HG03521 (cell line): Measurements from ENCODE around the gene ITGAL.
"Not testable (repeated sequence)": the region's sequence is repeated elsewhere in the genome, so short reads cannot be mapped to it uniquely, and the experiment has no call there.

Experiments used
- ATAC-seq: cut with Tn5 transposase; IDR thresholded peaks from one replicate; pipeline ENCODE4 v1.9.1; 2021; ENCODE audit warnings: mild to moderate bottlenecking, moderate library complexity; ENCODE audit not compliant: unreplicated experiment

Gene ITGAL

GRCh38 chr16:30472328-30472942 is at the start of gene ITGAL:
Gene ITGAL (plus strand): TSS chr16:30472742. CDS start chr16:30472838, 96 bp downstream.
- peak; percentile 43 for ATAC-seq

- no peak for ATAC-seq
Observed at GRCh38 chr16:30428055-30428454, 44.5 kb upstream of the ITGAL start.

DNA sequence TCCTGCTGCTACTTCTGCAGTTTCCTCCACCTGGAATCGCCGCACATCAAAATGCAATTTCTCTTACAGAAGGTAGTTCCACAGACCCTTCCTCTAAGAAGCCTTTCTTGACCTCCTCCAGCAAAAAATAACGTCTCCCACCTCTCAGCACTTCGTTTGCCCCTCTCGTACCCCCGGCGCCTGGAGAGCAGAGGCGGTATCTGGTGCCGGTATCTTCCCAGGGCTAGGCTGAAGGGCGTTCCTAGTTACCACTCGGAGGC is 43.2 kb upstream of the ITGAL start:
- ATAC-seq, result no peak

DNA sequence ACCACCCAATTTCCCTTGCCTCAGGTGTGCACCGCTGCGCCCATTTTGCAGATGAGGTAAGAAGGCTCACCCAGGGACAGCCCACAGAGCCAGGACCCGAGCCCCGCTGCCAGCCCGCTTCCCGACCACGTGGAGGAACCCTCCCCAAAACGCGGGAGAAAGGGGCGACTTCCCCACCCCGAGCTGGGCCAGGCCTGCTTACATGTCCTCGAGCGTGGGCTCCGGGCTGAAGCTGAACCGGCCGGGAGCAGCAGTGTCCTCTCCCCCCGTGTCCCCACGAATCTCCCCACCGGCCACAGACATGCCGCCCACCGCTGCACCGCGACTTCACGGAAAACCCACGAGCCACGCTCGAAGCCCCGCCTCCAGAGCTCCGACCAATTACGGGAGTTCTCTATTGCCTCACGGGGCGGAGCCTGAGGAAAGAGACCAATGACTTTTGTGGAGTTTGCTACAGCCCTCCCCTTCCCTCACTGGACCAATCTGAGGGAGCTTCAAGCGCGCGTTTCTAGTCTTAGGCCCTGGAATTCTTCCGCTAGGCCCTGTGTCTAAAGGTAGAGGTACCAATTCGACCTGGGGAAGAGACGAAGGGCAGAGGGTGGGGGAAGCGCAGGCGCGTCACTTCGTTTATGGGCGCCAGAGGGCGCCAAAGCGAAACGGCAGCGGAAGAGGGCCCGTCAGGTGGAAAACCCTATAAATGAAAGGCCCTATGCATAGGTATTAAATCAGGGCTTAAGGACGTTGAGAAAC is 42.7 kb upstream of the ITGAL start, which contains the start of gene DCTPP1:
DCTPP1 (minus strand) TSS at position 353 of the 750 bp plus-strand sequence; CDS start at position 303, 50 bp downstream.
- ATAC-seq, result peak; percentile 96

DNA sequence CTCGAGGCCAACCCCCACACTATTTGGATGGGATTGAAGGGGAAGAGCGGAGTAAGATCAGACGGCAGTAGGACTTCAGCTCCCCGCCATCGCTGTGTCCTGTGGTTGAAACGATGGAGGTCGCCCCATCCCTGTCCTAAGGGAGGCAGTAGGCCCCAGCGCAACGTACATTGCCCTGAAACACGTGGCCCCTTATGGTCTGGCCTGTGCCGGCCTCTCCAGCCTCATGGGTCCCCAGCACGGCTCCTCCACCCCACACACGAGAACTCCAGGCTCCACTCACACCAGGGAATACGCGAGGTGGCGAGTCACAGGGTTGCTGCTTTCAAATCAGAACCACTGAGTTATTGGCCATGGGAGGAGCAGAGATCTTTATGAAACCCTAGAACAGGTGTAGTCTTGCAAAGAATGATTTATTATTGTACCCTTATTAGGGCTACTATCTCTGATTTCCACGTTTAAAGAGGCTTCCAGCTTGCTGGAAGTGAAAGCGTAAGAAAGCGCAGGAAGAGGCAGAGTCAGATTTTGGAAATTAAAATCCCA is 42.0 kb upstream of the ITGAL start:
- no peak for ATAC-seq

DNA sequence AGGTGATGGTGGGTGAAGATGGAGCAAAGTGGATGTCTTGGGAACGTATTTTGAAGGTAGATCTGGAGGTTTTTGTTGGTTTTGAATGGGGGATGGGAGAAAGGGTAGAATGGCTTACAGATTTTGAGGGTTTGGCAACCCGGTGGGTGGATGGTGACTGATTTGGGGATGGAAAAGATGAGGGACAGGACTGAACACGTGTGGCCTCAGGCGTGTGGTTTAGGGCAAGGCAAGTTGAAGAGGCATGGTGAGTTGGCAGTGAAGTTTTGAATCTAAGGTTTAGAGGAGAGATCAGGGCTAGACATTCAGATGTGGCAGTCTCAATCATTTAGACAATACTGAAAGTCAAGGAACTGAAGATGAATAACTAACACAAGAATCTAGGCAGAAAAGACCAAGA is 37.7 kb upstream of the ITGAL start:
- ATAC-seq, result no peak

DNA sequence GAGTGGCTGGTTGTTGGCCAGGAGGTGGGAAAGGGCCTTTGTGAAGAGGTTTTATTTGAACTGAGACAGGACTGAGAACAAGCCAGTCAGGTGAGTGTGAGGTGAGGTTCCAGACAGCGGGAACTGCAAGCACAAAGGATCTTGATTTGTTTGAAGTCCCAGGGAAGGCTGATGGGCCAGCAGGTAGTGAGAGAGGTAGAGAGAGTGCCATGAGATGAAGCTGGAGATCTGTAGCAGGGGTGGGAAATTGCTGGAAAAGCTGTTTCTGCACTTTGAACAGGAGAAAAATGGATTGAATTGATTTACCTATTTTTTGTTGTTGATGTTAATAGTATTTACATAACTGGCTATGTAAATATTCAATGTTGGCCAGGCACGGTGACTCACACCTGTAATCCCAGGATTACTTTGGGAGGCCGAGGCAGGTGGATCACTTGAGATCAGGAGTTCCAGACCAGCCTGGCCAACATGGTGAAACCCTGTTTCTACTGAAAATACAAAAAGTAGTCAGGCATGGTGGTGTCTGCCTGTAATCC is 35.0 kb upstream of the ITGAL start:
- no peak for ATAC-seq

DNA sequence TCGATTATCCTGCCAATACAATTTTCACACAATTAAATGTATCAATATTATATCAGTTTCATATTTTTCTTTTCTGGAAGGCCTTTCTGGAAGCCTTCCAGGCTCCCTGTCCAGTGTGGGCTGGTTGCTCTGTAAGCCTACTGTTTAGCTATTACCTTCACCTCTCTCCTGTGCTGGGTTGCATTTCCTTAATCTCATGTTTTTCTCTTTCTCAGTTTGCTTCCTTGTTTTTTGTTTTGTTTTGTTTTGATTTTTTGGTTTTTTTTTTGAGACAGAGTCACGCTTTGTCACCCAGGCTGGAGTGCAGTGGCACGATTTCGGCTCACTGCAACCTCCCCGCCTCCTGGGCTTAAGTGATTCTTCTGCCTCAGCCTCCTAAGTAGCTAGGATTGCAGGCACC is 33.7 kb upstream of the ITGAL start:
- no peak for ATAC-seq

- ATAC-seq, result no peak
Observed at GRCh38 chr16:30439720-30440348, 32.7 kb upstream of the ITGAL start.

DNA sequence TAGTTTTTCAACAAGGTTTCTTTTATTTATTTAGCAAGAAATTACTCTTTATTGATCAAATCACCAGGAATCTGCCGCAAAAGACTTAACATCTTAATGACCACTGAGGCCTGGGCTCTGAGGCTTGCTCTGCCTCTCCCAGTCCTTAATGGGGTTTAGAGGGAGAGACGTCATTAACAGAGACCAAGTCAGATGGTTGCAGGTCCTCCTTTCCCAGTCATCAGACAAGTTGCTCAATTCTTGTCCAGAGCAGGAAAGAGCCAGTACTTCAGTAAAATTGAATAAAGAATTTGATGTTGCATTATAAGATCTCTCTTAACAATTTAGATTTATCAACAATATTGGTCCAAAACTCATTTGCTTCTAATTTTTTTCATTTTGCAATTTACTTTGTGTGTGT is 28.9 kb upstream of the ITGAL start:
- ATAC-seq, result no peak

DNA sequence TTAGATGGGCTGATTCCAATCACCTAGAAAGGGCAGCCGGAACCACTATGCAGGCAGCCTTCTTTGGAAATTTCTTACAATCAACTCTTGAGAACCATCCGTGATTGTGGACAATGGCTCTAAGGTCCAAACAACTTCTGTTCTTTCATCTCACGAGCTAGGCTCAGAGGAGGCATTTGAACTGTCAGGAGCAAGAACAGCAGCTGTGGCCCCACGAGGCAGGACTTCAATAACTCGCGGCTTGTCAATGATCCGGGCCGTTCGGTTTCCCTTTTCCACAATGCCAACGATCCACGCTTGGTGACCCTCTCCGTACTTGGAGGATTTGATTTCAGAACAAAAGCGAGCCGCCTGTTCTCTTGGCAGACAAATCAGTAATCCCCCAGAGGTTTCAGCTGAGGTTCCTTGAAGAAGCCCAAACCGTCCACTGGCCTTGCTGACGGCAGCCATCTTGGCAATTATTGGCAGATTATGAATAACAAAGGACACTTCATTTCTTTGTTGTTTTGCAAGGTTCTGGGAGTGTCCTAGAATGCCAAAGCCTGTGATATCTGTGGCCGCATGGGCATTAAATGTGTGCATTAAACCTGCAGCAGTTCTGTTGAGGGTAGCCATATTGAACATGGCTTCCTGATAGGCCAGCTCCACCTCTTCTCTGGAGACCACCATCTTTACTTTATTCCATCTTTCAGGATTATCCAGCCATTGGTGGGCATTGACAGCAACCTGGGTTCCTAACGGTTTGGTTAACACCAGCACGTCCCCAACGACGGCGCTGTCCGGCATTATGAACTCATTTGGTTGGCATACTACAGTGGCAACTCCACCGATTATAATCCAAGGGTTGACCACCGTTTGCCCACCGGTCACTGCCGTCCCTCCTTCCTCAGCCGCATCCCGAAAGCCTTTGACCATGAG is 28.1 kb upstream of the ITGAL start:
- no peak for ATAC-seq

DNA sequence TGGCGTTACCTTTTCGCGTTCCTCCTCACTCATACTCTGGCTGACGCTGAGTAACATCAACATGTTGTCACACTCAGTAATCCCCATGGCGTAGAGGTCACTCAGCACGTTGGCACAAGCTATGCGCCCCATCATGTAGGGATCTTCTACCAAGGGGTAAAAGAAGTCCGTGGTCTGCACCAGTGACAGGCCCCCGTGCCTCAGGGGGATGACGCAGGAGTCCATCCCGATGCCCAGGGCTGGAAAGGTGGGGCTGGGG is 27.5 kb upstream of the ITGAL start:
- peak; percentile 12 for ATAC-seq

DNA sequence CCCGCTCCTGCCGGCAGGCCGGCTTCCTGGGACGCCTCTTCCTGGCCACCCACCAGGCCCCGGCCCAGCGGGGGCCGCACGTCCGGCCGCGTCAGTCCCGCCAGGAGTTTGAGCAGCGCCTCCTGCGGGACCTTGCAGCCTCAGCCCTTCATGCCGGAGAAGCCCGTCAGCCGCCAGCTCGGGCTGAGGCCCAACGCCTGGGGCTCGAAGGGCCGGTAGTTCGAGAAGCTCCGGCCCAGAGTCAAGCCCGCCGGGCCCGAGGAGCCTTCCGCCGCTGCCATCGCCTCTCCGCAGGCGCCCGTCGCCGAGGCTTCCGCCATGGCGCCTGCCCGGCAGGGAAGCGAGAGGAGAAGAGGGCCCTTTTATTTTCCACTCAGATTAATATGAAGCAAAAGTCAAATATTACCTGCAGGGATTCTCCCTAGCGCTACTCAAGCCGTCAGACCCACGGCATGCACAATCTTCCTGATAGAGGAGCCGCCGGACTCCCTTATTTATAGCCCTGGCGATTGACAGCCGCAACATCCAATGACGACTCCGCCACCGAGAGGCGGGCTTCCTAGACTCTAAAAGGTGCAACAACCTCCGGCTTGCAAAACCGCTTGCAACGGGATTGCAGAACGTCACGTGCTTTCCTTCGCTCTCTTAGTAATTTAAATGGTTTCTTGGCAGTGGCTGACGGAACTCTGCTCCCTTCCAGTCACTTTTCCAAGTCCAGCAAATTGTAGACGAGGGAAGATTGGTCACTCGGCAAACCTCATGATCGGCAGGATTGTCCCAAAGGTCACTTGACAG is 26.9 kb upstream of the ITGAL start, which contains the start of gene SEPHS2:
SEPHS2 (minus strand) TSS at position 467 of the 795 bp plus-strand sequence; CDS start at position 320, 147 bp downstream.
- ATAC-seq, result peak; percentile 68

DNA sequence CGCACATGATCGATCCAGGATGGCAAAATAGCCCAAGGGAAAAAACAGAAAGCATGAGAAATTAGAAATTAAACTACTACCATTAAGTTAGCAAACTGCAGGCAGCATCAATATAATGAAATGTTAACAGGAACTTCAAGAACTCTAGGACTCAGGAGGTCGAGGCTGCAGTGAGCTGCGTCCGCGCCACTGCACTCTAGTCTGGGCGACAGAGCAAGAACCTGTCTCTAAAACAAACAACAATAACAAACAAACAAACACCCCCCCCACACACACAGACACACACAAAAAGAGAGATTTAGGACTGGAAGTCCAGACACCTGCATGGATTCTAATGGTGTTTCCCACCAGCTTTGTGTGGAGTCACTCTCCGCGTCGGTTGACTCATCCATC is 26.3 kb upstream of the ITGAL start:
- no peak for ATAC-seq

GRCh38 chr16:30447512-30448226 is 24.9 kb upstream of the ITGAL start:
- no peak for ATAC-seq

GRCh38 chr16:30449116-30449435 is 23.5 kb upstream of the ITGAL start:
- no peak for ATAC-seq

DNA sequence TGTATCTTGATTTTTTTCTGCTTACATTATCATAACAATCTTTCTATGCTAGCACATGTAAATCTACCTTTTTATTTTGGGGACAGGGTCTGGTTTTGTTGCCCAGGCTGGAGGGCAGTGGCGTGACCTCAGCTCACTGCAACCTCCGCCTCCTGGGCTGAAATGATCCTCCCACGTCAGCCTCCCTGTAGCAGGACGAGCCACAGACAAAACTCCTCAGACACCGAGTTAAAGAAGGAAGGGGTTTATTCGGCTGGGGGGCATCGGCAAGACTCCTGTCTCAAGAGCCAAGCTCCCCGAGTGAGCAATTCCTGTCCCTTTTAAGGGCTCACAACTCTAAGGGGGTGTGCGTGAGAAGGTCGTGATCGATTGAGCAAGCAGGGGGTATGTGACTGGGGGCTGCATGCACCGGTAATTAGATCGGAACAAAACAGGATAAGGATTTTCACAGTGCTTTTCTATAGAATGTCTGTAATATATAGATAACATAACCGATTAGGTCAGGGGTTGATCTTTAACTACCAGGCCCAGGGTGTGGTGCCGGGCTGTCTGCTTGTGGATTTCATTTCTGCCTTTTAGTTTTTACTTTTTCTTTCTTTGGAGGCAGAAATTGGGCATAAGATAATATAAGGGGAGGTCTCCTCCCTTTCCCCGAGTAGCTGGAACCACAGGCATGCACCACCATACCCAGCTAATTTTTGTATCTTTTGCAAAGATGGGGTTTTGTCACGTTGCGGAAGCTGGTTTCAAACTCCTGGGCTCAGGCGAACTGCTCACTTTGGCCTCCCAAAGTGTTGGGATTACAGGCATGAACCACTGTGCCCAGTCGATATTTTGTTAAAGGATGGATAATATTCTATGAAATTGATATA is 19.6 kb upstream of the ITGAL start:
- not testable (repeated sequence) for ATAC-seq

- no peak for ATAC-seq
Observed at GRCh38 chr16:30456302-30456701, 16.2 kb upstream of the ITGAL start.

DNA sequence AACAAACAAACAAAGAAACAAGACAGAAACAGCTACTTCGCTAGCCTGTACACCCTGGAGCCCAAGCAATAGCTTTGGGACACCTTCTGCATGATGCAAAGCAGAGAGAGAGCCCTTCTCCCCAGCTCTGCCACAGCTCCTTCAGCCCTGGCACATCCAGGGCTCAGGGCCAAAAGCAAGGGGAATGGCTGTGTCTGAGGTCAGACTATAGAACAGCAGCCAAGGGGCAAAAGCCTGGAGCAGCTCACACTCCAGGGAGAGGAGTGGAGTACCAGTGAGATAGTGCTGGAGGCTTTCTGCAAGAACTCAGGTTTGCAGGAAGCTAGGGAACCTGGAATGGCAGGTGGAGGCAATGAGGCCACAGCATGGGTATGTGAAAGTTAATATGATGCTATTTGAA is 15.3 kb upstream of the ITGAL start:
- no peak for ATAC-seq
